Cardiac fibroblast (primary cell): Measurements from ENCODE around the gene TTC8.

ENCODE experiments used
- DNase-seq, 2 donors: peaks; one replicate each; pipeline versions ENCODE4 v3.0.0 to v3.0.0-alpha.2; 2010; ENCODE audit warnings: low read depth in 2 of 2
- H3K4me3 ChIP-seq, 2 donors: replicated peaks in 1 of 2; 1 replicate in 1 of 2; 2 replicates in 1 of 2; pipeline ENCODE4 v1.5.1; 2011; ENCODE audit warnings: low read depth in 2 of 2, low read length in 2 of 2, mild to moderate bottlenecking in 2 of 2, moderate library complexity in 1 of 2
- TF ChIP-seq, protein P1 (sequence below): IDR thresholded peaks from one replicate; pipeline ENCODE4 v1.5.1; 2011; ENCODE audit warnings: low read depth, mild to moderate bottlenecking, low read length, inconsistent platforms

Gene TTC8

GRCh38 chr14:88904206-88904647 is 79.8 kb downstream of the TTC8 start:
- TF ChIP-seq, protein P1, sequence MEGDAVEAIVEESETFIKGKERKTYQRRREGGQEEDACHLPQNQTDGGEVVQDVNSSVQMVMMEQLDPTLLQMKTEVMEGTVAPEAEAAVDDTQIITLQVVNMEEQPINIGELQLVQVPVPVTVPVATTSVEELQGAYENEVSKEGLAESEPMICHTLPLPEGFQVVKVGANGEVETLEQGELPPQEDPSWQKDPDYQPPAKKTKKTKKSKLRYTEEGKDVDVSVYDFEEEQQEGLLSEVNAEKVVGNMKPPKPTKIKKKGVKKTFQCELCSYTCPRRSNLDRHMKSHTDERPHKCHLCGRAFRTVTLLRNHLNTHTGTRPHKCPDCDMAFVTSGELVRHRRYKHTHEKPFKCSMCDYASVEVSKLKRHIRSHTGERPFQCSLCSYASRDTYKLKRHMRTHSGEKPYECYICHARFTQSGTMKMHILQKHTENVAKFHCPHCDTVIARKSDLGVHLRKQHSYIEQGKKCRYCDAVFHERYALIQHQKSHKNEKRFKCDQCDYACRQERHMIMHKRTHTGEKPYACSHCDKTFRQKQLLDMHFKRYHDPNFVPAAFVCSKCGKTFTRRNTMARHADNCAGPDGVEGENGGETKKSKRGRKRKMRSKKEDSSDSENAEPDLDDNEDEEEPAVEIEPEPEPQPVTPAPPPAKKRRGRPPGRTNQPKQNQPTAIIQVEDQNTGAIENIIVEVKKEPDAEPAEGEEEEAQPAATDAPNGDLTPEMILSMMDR = no peak
- no peak for DNase-seq

DNA sequence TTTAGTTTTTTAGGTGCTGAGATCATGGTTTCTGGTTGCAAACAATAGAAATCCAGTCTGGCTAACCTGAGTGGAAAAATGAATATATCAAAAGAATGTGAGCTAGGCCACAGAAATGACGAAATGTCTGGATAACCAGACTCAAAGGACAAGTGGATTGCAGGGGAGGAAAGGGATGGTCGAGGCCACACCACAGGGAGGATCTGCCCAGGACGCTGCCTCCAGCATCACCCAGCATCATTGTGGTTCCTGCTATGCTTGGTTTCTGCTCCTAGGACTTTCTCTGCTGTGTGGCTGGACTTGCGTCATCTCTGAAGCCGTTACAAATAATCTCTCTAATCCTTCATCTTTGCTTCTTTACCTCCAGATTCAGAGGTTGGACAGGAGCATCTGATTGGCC is 80.4 kb downstream of the TTC8 start:
- H3K4me3 ChIP-seq = no peak overlapping the region
- DNase-seq = peak; percentile 3 to 70

More at GRCh38 chr14:88904206-88904647, 79.8 kb downstream of the TTC8 start:
- H3K4me3 ChIP-seq = no peak overlapping the region

GRCh38 chr14:88908216-88908615 is 83.8 kb downstream of the TTC8 start:
- TF ChIP-seq, protein P1 = no peak
- no peak for DNase-seq
- H3K4me3 ChIP-seq = no peak overlapping the region

More for the DNA sequence above, 80.4 kb downstream of the TTC8 start:
- TF ChIP-seq, protein P1 = no peak

- no peak for DNase-seq
- TF ChIP-seq, protein P1 = no peak
- no peak overlapping the region for H3K4me3 ChIP-seq
Observed at GRCh38 chr14:88910386-88910785, 85.9 kb downstream of the TTC8 start.

GRCh38 chr14:88911809-88912208 is 87.4 kb downstream of the TTC8 start:
- TF ChIP-seq, protein P1 = no peak
- no peak for DNase-seq
- H3K4me3 ChIP-seq = no peak overlapping the region

DNA sequence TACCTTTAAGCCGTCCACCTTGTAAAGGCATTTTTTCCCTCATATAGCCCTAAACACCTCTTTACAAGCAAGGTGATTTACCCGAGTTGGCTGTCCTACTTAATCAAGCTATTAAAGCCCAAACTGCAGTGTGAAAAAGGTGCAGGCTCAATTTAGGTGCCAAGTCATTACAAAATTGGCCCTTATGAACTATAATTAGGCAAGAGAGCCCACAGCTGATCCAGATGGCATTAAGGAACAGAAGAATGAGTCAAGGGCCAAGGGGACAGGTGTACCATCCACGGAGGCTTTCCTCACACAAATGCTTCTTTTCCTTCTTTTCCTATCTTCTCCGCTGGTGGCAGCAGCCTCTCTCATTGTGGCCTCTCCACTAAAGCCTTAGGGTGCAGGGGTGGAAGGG is 90.5 kb downstream of the TTC8 start:
- DNase-seq = no peak
- H3K4me3 ChIP-seq = no peak overlapping the region
- TF ChIP-seq, protein P1 = no peak

GRCh38 chr14:88919502-88919901 is 95.1 kb downstream of the TTC8 start:
- H3K4me3 ChIP-seq = no peak overlapping the region
- TF ChIP-seq, protein P1 = no peak
- no peak for DNase-seq
